Loucy (cell line): ENCODE data around the gene TDP1.

ENCODE experiments used
- H2AFZ ChIP-seq: fragments of 200-600 bp; sonication (generic); 2 replicates; pipeline ENCODE4 v1.6.0; 2016; ENCODE audit warnings: antibody characterized with exemption, mild to moderate bottlenecking, low read length, moderate library complexity
- H3F3A ChIP-seq: fragments of 200-600 bp; 2 replicates; pipeline ENCODE4 v1.6.0; 2016; ENCODE audit warnings: antibody characterized with exemption, low read depth, mild to moderate bottlenecking
- H3K27me3 ChIP-seq: fragments of 200-600 bp; sonication (generic); 2 replicates; pipeline ENCODE4 v1.6.1; 2014; ENCODE audit warnings: low read length, mild to moderate bottlenecking; ENCODE audit not compliant: insufficient read depth, poor library complexity, severe bottlenecking
- H3K36me3 ChIP-seq: fragments of 200-600 bp; sonication (generic); 2 replicates; pipeline ENCODE4 v1.6.1; 2016; ENCODE audit warnings: low read length; ENCODE audit not compliant: insufficient read depth
- H3K4me1 ChIP-seq: fragments of 200-600 bp; sonication (generic); 2 replicates; pipeline ENCODE4 v1.5.1; 2014; ENCODE audit warnings: low read length, mild to moderate bottlenecking; ENCODE audit not compliant: insufficient read depth, poor library complexity, severe bottlenecking
- H3K4me2 ChIP-seq: fragments of 200-600 bp; sonication (generic); 2 replicates; pipeline ENCODE4 v1.6.0; 2014; ENCODE audit warnings: antibody characterized with exemption, low read length, low read depth, mild to moderate bottlenecking; ENCODE audit not compliant: poor library complexity, severe bottlenecking
- H3K4me3 ChIP-seq: fragments of 200-600 bp; sonication (generic); 2 replicates; pipeline ENCODE4 v1.5.1; 2014; ENCODE audit warnings: low read length, mild to moderate bottlenecking, mixed read lengths; ENCODE audit not compliant: poor library complexity, severe bottlenecking
- H3K79me2 ChIP-seq: fragments of 200-600 bp; sonication (generic); 2 replicates; pipeline ENCODE4 v1.6.1; 2014; ENCODE audit warnings: low read length; ENCODE audit not compliant: insufficient read depth
- H3K9ac ChIP-seq: fragments of 200-600 bp; sonication (generic); 2 replicates; pipeline ENCODE4 v1.6.0; 2014; ENCODE audit warnings: mild to moderate bottlenecking, low read depth, low read length, moderate library complexity; ENCODE audit not compliant: poor library complexity, severe bottlenecking
- H3K9me2 ChIP-seq: fragments of 200-600 bp; sonication (generic); replicated peaks from 2 replicates; pipeline ENCODE4 v1.6.1; 2016; ENCODE audit warnings: low read depth, low read length, mixed read lengths
- H3K9me3 ChIP-seq: fragments of 200-600 bp; sonication (generic); 2 replicates; pipeline ENCODE4 v1.6.1; 2014; ENCODE audit warnings: mild to moderate bottlenecking, antibody characterized with exemption, low read length, low read depth; ENCODE audit not compliant: insufficient read depth
- H4K20me1 ChIP-seq: fragments of 200-600 bp; sonication (generic); 2 replicates; pipeline ENCODE4 v1.6.0; 2014; ENCODE audit warnings: antibody characterized with exemption, low read length, mild to moderate bottlenecking; ENCODE audit not compliant: insufficient read depth, poor library complexity, severe bottlenecking
- CTCF ChIP-seq: fragments of 200-600 bp; sonication (generic); conservative IDR thresholded peaks from 2 replicates; pipeline ENCODE4 v1.5.1; 2014; ENCODE audit warnings: mild to moderate bottlenecking, antibody characterized with exemption, low read length
- EZH2phosphoT487 ChIP-seq: fragments of 200-600 bp; IDR thresholded peaks from 2 replicates; pipeline ENCODE4 v1.6.1; 2018; ENCODE audit warnings: antibody characterized with exemption, mild to moderate bottlenecking, moderate library complexity, borderline replicate concordance

TDP1 gene

DNA sequence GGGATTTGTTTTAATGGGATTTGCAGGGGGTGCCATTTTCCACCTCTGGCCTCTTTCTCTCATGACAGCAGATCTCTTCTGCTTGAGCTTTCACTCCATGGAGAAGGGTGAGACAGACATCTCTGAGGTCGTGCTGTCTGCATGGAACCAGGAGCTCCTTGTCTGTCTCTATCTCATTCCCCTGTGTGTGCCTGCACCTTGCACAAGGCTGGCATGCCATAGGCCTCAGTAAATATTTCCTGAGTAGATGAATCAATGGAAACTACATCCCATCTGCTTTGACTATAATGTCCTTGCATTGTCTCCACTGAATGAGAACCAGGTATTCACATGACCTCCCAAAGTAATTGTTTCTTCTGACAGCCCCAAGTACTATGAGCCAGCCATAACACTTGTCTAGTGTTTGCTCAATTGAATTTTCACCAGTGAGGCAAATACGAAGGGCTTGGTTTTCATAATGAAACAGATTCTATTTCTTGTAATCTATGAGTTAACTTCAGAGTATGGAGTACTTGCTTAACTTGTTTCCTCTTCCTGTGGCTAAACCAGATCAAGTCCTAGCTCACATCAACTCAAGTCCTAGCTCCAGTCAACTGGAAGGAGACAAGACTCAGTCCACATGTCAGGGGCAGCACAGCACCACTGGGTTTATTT is 138.3 kb downstream of the TDP1 start:
- Histone ChIP-seq H4K20me1 (no peaks in the 10 kb centered on the region), H3K4me1 (no peaks in the 10 kb centered on the region), H3K4me2 (no peak overlapping the region), H3K36me3 (no peaks in the 10 kb centered on the region), H3K79me2 (no peaks in the 10 kb centered on the region), H3F3A (no peaks in the 10 kb centered on the region), H3K9me3 (no peaks in the 10 kb centered on the region), H2AFZ (no peak overlapping the region), H3K4me3 (no peak overlapping the region), H3K9me2 (no peaks in the 10 kb centered on the region), H3K9ac (no peak overlapping the region), H3K27me3 (no peaks in the 10 kb centered on the region)
- TF ChIP-seq EZH2phosphoT487 = no peak
- TF ChIP-seq CTCF = no peak
